HG03575 (cell line): Measurements from ENCODE around the gene GSS.

ENCODE experiments used
- ATAC-seq: cut with Tn5 transposase; IDR thresholded peaks from one replicate; pipeline ENCODE4 v1.9.1; 2021; ENCODE audit not compliant: unreplicated experiment, insufficient number of reproducible peaks, low FRiP score; ENCODE audit errors: extremely low read depth

Gene GSS

DNA sequence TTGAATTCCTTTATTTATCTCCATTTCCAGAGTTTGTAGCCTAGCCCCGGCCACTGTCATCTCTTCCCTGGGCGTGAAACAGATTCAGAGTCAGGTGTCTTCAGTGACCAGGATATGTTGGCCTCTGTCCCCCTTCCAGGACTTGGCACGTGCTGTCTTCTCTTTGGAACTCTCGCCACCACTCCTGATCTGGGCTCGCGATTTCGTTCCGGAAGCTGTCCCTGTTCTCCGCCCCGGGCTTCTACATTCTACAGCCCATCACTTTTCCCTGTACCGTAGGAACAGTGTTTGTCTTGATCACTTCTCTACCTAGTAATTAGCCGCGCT is 739 bp downstream of the GSS start:
- ATAC-seq = no peak

- no peak for ATAC-seq
These were observed 1.6 kb downstream of the GSS start for GRCh38 chr20:34953960-34954359.

DNA sequence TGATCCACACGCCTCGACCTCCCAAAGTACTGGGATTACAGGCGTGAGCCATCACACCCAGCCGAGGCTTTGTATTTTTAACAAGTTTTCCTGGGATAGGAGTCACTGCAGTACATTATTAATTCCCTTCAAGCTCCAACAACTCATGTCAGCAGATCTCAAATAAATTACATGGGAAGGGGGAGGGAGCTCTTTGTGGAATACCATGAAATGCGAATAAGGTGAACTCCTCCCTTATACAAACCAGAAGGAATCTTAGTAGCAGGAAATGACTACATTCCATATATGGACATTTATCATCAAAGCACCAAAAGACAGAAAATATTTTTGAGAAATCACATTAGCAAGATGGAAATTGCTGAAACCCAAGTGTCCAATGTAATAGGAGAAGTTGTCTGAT is 2.9 kb downstream of the GSS start:
- no peak for ATAC-seq

DNA sequence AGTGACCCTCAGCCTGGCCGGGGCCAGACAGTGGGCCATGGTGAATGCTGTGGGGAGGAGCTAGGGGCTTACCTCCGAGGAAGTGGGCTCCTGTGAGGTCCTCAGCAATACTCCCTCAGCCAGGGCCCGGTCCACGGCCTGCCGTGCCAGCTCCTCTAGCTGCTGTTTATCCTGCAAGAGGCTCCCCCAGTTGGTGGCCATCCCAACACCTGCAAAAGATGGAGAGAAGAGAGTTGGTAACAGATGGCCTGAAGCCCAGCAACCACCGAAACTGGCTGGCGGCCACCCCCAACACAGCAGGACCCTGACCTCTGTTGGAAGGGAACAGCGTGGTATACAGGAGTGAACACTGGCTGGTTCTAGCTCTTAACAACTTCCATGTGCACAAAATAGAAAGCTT is 4.0 kb downstream of the GSS start:
- ATAC-seq = no peak

DNA sequence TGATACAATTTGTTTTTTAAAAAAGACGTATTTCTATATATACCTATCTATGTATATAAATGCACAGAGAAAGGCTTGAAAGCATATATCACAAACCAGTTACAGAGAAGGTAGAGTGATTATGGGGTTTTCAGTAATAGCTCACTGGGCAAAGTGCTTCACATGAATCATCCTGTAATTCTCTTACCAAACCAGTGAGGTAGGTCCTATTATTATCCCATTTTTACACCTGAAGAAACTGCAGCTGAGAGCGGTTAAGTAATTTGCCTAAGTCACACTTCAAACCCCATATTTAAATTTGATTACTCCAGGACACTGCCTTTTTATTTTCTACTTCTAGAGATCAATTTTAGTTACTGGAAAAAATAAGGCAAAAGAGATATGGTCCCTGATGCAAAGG is 4.4 kb downstream of the GSS start:
- ATAC-seq = no peak

GRCh38 chr20:34949120-34949519 is 6.5 kb downstream of the GSS start:
- no peak for ATAC-seq

DNA sequence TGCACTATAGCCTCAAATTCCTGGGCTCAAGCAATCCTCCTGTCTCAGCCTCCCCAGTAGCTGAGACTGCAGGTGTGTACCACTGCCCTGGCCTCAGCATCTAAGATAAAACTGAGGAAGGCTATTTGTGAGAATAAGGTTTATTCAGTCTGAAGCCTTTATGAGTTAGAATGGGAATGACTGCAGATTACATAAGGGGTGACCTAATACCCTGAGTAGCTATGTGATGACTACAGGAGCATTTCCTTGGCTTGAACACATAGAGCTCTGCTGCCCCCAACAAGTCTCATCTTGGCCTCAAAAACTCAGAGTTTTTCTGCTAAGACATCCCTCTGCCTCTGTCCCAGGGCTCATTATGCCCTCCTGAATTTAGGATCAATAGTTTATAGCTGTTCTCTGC is 7.6 kb downstream of the GSS start:
- ATAC-seq = no peak

GRCh38 chr20:34947336-34947735 is 8.3 kb downstream of the GSS start:
- ATAC-seq = no peak

DNA sequence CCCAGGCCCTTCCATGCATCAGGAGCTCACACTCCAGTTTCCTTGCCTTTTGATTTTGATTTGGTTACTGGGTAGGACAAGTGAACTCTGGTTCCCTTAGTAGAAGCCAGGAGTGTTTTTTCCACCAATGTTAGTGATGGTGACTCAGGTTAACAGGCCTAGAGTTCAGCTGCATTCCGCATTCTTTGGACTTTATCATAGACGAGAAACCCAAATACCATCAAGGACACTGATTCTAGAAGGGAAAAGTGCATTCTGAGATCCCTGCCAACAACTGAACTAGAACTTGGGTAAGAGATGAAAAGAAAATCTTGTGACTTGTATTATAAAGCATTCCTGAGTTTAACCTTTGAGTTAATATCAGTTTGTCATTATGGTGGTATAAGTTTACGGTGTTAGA is 8.9 kb downstream of the GSS start:
- no peak for ATAC-seq

GRCh38 chr20:34945315-34946077 is 10.1 kb downstream of the GSS start:
- no peak for ATAC-seq

GRCh38 chr20:34943808-34944567 is 11.6 kb downstream of the GSS start:
- no peak for ATAC-seq

GRCh38 chr20:34942301-34942700 is 13.3 kb downstream of the GSS start:
- no peak for ATAC-seq

DNA sequence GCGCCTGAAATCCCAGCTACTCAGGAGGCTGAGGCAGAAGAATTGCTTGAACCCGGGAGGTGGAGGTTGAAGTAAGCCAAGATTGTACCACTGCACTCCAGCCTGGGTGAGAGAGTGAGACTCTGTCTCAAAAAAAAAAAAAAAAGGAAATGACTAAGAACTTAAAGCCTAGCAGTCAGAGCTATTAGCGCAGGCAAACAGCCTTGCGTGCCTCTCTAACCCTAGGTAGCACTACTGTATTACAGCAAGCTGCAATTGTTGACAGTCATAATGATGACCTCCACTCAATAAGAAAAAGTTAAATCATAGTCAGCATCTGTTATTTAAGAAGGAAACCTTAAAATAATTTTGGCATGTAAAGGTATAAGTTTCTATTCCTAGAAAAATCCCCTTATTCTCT is 14.4 kb downstream of the GSS start:
- no peak for ATAC-seq

GRCh38 chr20:34940081-34940481 is 15.5 kb downstream of the GSS start:
- no peak for ATAC-seq

GRCh38 chr20:34938466-34939163 is 17.0 kb downstream of the GSS start:
- no peak for ATAC-seq

DNA sequence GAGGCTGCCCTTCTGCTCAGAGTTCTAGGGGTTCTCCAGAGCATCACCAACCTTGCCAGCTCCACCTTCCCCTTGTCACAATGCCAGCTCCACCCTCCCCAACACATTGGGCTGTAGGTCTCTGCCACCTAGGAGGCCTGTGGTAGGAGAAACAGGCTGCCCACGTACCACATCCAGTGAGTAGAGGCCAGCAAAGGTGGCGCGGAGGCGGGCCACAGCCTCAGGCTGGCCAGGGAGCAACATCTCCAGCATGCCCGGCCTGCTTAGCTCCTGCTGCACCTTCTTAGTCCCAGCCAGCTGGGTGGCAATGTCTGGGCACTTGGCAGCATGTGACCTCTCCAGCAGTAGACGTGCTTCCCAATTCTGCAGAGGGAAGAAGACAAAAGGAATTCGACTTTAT is 23.8 kb downstream of the GSS start:
- ATAC-seq = no peak

DNA sequence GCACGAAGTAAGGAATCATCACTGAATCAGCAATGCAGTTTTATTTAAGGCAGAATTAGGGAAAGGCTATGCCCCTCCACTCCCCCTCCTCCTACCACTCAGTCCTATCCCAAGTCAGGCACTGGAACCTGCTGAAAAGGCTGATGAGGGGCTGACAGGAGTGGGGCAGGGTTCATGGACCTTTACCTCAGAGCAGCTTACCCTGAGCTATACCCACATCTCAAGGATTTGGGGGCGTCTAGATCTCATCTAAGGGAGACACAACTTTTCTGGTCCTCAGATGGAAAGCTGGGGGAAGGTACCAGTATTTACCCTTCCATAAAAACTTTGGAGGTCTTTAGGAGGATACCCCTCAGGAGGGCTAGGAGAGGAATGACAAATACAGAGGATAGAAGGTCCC is 27.2 kb downstream of the GSS start:
- ATAC-seq = no peak

DNA sequence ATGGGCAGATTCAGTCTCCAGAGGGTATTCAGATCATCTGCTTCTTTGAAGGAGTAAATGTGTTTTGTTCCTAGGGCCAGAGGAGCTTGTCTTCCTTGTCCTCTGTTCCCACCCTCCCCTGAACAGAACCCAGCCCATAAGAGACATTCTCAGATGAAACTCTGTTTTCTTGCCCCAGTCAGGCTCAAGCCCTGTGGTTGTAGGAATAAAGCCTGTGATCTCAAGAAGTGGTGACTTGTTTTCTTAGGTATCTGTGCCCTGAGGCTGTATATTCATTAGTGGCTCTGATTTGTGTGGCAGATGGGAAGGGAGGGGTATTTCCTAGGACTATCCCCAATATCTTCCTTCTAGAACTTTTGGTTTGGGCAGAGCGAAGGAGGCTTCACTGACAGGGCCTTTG is 27.9 kb downstream of the GSS start:
- ATAC-seq = no peak

- ATAC-seq = no peak
These were observed 29.0 kb downstream of the GSS start for GRCh38 chr20:34926581-34926980.

DNA sequence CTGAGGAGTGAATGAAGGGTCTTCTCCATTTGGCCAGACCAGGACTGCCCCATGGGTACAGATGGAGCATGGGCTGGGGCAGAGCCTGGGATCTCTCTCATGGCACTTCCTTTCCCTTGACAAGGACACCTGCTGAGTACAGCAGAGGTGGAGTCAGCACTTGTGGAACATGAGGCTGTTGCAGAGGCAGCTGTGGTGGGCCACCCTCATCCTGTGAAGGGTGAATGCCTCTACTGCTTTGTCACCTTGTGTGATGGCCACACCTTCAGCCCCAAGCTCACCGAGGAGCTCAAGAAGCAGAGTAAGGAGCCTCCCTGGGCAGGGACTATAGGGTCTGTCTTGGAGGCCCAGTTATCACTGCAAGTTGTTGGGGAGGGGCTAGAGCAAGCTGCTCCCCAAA is 29.6 kb downstream of the GSS start:
- no peak for ATAC-seq
